HEK293T (cell line): ENCODE data around the gene BCO2.

Source experiments
- ARNT ChIP-seq: fragments of 450-650 bp; IDR thresholded peaks from 2 replicates; pipeline ENCODE4 v1.6.1; 2017; ENCODE audit warnings: mild to moderate bottlenecking
- BHLHE40 ChIP-seq: fragments of 450-650 bp; IDR thresholded peaks from 2 replicates; pipeline ENCODE4 v1.6.1; 2016; ENCODE audit warnings: mild to moderate bottlenecking, moderate library complexity, borderline replicate concordance
- CTBP1 ChIP-seq: fragments of 450-650 bp; IDR thresholded peaks from 2 replicates; pipeline ENCODE4 v1.6.1; 2016; ENCODE audit warnings: borderline replicate concordance
- ELF4 ChIP-seq: fragments of 450-650 bp; IDR thresholded peaks from 2 replicates; pipeline ENCODE4 v1.6.1; 2017; ENCODE audit warnings: antibody characterized with exemption
- FOXA1 ChIP-seq: fragments of 450-650 bp; IDR thresholded peaks from 2 replicates; pipeline ENCODE4 v1.6.1; 2016; ENCODE audit warnings: mild to moderate bottlenecking
- FOXK2 ChIP-seq: fragments of 450-650 bp; IDR thresholded peaks from 2 replicates; pipeline ENCODE4 v1.6.1; 2016; ENCODE audit warnings: mild to moderate bottlenecking
- FOXM1 ChIP-seq: fragments of 450-650 bp; IDR thresholded peaks from 2 replicates; pipeline ENCODE4 v1.6.1; 2017; ENCODE audit warnings: mild to moderate bottlenecking, borderline replicate concordance
- HDGF ChIP-seq: fragments of 450-650 bp; IDR thresholded peaks from 2 replicates; pipeline ENCODE4 v1.6.1; 2017; ENCODE audit warnings: antibody characterized with exemption, borderline replicate concordance
- LEF1 ChIP-seq: fragments of 450-650 bp; IDR thresholded peaks from 2 replicates; pipeline ENCODE4 v1.6.1; 2017; ENCODE audit warnings: mild to moderate bottlenecking, borderline replicate concordance
- SP1 ChIP-seq: fragments of 450-650 bp; IDR thresholded peaks from 2 replicates; pipeline ENCODE4 v1.6.1; 2017
- SUZ12 ChIP-seq: fragments of 450-650 bp; IDR thresholded peaks from 2 replicates; pipeline ENCODE4 v1.6.1; 2016; ENCODE audit warnings: mild to moderate bottlenecking
- TARDBP ChIP-seq: fragments of 450-650 bp; IDR thresholded peaks from 2 replicates; pipeline ENCODE4 v1.6.1; 2016
- TF ChIP-seq, protein P1 (sequence below): fragments of 450-650 bp; IDR thresholded peaks from 2 replicates; pipeline ENCODE4 v1.6.1; 2016

DNA sequence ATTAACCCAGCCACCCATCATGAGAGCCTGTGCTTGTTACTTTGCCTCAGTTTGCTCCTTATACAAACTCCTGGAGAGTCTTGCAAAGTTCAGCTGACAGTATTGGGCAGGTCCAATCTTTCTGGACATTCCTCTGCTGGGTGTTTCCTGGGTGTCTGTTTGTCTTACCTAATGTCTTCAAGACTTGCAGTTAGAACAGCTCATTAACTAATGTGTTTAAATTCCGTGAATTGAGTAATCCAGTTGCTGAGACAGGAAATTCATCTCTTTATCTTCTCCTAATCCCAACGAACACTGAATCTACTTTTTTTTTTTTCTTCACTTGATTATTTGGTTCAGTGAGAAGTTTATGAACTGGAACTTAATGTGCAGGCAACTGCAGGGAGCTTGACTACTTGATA is 20.6 kb downstream of the BCO2 start:
- TF ChIP-seq SUZ12 (no peak), SP1 (no peak), FOXA1 (no peak), BHLHE40 (no peak), LEF1 (no peak), HDGF (no peak), FOXM1 (no peak), TARDBP (no peak), FOXK2 (no peak), ARNT (no peak), ELF4 (no peak), CTBP1 (no peak)
- TF ChIP-seq, protein P1, sequence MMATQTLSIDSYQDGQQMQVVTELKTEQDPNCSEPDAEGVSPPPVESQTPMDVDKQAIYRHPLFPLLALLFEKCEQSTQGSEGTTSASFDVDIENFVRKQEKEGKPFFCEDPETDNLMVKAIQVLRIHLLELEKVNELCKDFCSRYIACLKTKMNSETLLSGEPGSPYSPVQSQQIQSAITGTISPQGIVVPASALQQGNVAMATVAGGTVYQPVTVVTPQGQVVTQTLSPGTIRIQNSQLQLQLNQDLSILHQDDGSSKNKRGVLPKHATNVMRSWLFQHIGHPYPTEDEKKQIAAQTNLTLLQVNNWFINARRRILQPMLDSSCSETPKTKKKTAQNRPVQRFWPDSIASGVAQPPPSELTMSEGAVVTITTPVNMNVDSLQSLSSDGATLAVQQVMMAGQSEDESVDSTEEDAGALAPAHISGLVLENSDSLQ = no peak
